Natural killer cell (primary cell): ENCODE results near the gene ADGRD1. TPM values are rescaled to one million over a fixed set of nuclear protein-coding genes. Genes with fewer than 3 reads are reported as not detected.

Experiments used
- ATAC-seq, 3 donors: fragments of 150-1000 bp in 2 of 3; fragments of 200-7000 bp in 1 of 3; cut with Tn5 transposase; 1 replicate in 1 of 3; 2 replicates in 2 of 3; pipeline ENCODE4 v1.10.0; 2021; ENCODE audit warnings: mild to moderate bottlenecking in 2 of 3, moderate library complexity in 2 of 3
- DNase-seq, 2 donors: peaks; one replicate each; pipeline versions ENCODE4 v3.0.0 to v3.0.0-alpha.2; 2013 to 2021; ENCODE audit warnings: mixed read lengths in 1 of 2
- H3K27ac ChIP-seq: one replicate; pipeline ENCODE4 v1.5.1; 2013; ENCODE audit warnings: mild to moderate bottlenecking, low read length
- H3K27me3 ChIP-seq: one replicate; pipeline ENCODE4 v1.6.1; 2013; ENCODE audit warnings: low read length; ENCODE audit not compliant: control insufficient read depth, insufficient read depth
- H3K36me3 ChIP-seq: one replicate; pipeline ENCODE4 v1.6.1; 2013; ENCODE audit warnings: low read length; ENCODE audit not compliant: control insufficient read depth, insufficient read depth
- H3K4me1 ChIP-seq: one replicate; pipeline ENCODE4 v1.6.1; 2013; ENCODE audit warnings: low read length; ENCODE audit not compliant: control insufficient read depth, insufficient read depth
- H3K4me3 ChIP-seq: one replicate; pipeline ENCODE4 v1.5.1; 2013; ENCODE audit warnings: low read length
- H3K9me3 ChIP-seq: one replicate; pipeline ENCODE4 v1.6.1; 2013; ENCODE audit warnings: low read length; ENCODE audit not compliant: control insufficient read depth, insufficient read depth
- H3K27ac Mint-ChIP-seq, 2 donors: one replicate each; pipeline ENCODE4 v1.8.0; 2022; ENCODE audit warnings: mild to moderate bottlenecking in 2 of 2, mixed read lengths in 2 of 2, moderate library complexity in 1 of 2
- H3K27me3 Mint-ChIP-seq, 2 donors: one replicate each; pipeline ENCODE4 v1.8.0; 2022; ENCODE audit warnings: low read depth in 2 of 2, mixed read lengths in 2 of 2
- H3K36me3 Mint-ChIP-seq: one replicate; pipeline ENCODE4 v1.8.0; 2022; ENCODE audit warnings: mixed read lengths
- H3K4me1 Mint-ChIP-seq, 2 donors: one replicate each; pipeline ENCODE4 v1.8.0; 2022; ENCODE audit warnings: mixed read lengths in 2 of 2
- H3K4me3 Mint-ChIP-seq: one replicate; pipeline ENCODE4 v1.8.0; 2022; ENCODE audit warnings: mild to moderate bottlenecking, moderate library complexity, mixed read lengths
- H3K9me3 Mint-ChIP-seq, 2 donors: one replicate each; pipeline ENCODE4 v1.8.0; 2022; ENCODE audit warnings: mixed read lengths in 2 of 2
- CTCF ChIP-seq: fragments of 200-600 bp; IDR thresholded peaks from one replicate; pipeline ENCODE4 v1.8.0; 2022; ENCODE audit warnings: antibody characterized with exemption
- WGBS: methylation state at CpG from one replicate; pipeline ENCODE4 v1.1.7; 2013; ENCODE audit warnings: missing lambda C conversion rate; ENCODE audit not compliant: insufficient coverage; 5-methylcytosine and 5-hydroxymethylcytosine counted together
- intact Hi-C: fragments of 100-400 bp; cut with micrococcal nuclease; formaldehyde crosslinking; loops from one replicate; pipeline ENCODE4 v1.14.2; 2022
- total RNA-seq, 4 donors: library from RNA; stranded (reverse); fragments of 120-200 nt in 1 of 4; gene quantifications; one replicate each; pipeline versions ENCODE4 v1.2.3 to v1.2.4, GENCODE V29; 2013 to 2022

The ADGRD1 gene
- total RNA-seq, 3 donors from 2014 or later (not counting 1 experiment from before 2014, with no cell fraction given), result 0.50 to 3.9 (median 1.4) TPM

GRCh38 chr12:130961921-130962451 lies 8.3 kb downstream of the ADGRD1 start:
- DNase-seq (no peak), ATAC-seq (no peak)
- H3K4me3 Mint-ChIP-seq, result no peak overlapping the region
- H3K4me3 ChIP-seq, result no peak overlapping the region
- H3K36me3 Mint-ChIP-seq, result no peaks in the 10 kb centered on the region
- H3K27ac ChIP-seq, result no peak overlapping the region
- H3K9me3 ChIP-seq, result no peaks in the 10 kb centered on the region
- no peaks in the 10 kb centered on the region for H3K4me1 Mint-ChIP-seq
- no peak overlapping the region for H3K27ac Mint-ChIP-seq
- TF ChIP-seq CTCF, result no peak
- H3K27me3 Mint-ChIP-seq, result peaks cover 5 to 9% of the 10 kb centered on the region in 2 donors
- no peaks in the 10 kb centered on the region for H3K4me1 ChIP-seq
- WGBS, result 92% methylated on average over 8 of the region's 9 CpGs
- no peaks in the 10 kb centered on the region for H3K36me3 ChIP-seq
- H3K27me3 ChIP-seq, result no peaks in the 10 kb centered on the region
- intact Hi-C loops, result no loop called here
- H3K9me3 Mint-ChIP-seq, result no peaks in the 10 kb centered on the region

GRCh38 chr12:130965214-130965613 lies 11.5 kb downstream of the ADGRD1 start:
- DNase-seq (no peak), ATAC-seq (no peak)
- no peak overlapping the region for H3K4me3 Mint-ChIP-seq
- peaks cover 5 to 9% of the 10 kb centered on the region in 2 donors for H3K27me3 Mint-ChIP-seq
- Histone ChIP-seq H3K4me3 (no peak overlapping the region), H3K27ac (no peak overlapping the region), H3K9me3 (no peaks in the 10 kb centered on the region), H3K36me3 (no peaks in the 10 kb centered on the region), H3K27me3 (no peaks in the 10 kb centered on the region), H3K4me1 (no peaks in the 10 kb centered on the region)
- H3K36me3 Mint-ChIP-seq, result no peaks in the 10 kb centered on the region
- 92% methylated on average over 4 of the region's 6 CpGs for WGBS
- H3K27ac Mint-ChIP-seq, result no peak overlapping the region
- intact Hi-C loops, result no loop called here
- no peaks in the 10 kb centered on the region for H3K4me1 Mint-ChIP-seq
- no peaks in the 10 kb centered on the region for H3K9me3 Mint-ChIP-seq
- TF ChIP-seq CTCF, result no peak

GRCh38 chr12:130965668-130966067 lies 12.0 kb downstream of the ADGRD1 start:
- no peak overlapping the region for H3K27ac Mint-ChIP-seq
- intact Hi-C loops, result no loop called here
- 67% methylated on average over 2 of the region's 2 CpGs for WGBS
- no peaks in the 10 kb centered on the region for H3K36me3 ChIP-seq
- no peak for TF ChIP-seq CTCF
- H3K36me3 Mint-ChIP-seq, result no peaks in the 10 kb centered on the region
- H3K27ac ChIP-seq, result no peak overlapping the region
- H3K9me3 ChIP-seq, result no peaks in the 10 kb centered on the region
- H3K27me3 Mint-ChIP-seq, result peaks cover 3 to 9% of the 10 kb centered on the region in 2 donors
- no peaks in the 10 kb centered on the region for H3K4me1 ChIP-seq
- no peaks in the 10 kb centered on the region for H3K9me3 Mint-ChIP-seq
- H3K4me1 Mint-ChIP-seq, result no peaks in the 10 kb centered on the region
- DNase-seq (no peak), ATAC-seq (no peak)
- H3K27me3 ChIP-seq, result no peaks in the 10 kb centered on the region
- no peak overlapping the region for H3K4me3 Mint-ChIP-seq
- H3K4me3 ChIP-seq, result no peak overlapping the region

- Histone ChIP-seq H3K4me1 (no peaks in the 10 kb centered on the region), H3K27ac (no peak overlapping the region), H3K4me3 (no peak overlapping the region), H3K9me3 (no peaks in the 10 kb centered on the region), H3K27me3 (no peaks in the 10 kb centered on the region), H3K36me3 (no peaks in the 10 kb centered on the region)
- DNase-seq (no peak), ATAC-seq (no peak)
- Mint-ChIP-seq H3K36me3 (no peaks in the 10 kb centered on the region), H3K4me1 (no peaks in the 10 kb centered on the region), H3K27me3 (peaks cover 0 to 9% of the 10 kb centered on the region in 2 donors), H3K4me3 (no peak overlapping the region), H3K9me3 (no peaks in the 10 kb centered on the region), H3K27ac (no peak overlapping the region)
- no peak for TF ChIP-seq CTCF
- intact Hi-C loops, result no loop called here
- 84% methylated on average over 15 of the region's 15 CpGs for WGBS
These were observed 12.8 kb downstream of the ADGRD1 start for GRCh38 chr12:130966443-130967030.
